ENCODE measurements around the gene LRGUK.
"Not testable (repeated sequence)": the region's sequence is repeated elsewhere in the genome, so short reads cannot be mapped to it uniquely, and the experiment has no call there.

LRGUK gene

GRCh38 chr7:134189559-134189958, 62.4 kb downstream of the LRGUK start:
- no peak for DNase-seq

- DNase-seq, result no peak
These were observed 64.7 kb downstream of the LRGUK start for GRCh38 chr7:134191876-134192275.

- DNase-seq, result no peak
These were observed 66.1 kb downstream of the LRGUK start for GRCh38 chr7:134193240-134193639.

GRCh38 chr7:134195252-134195651, 68.1 kb downstream of the LRGUK start:
- no peak for DNase-seq

- DNase-seq, result no peak
These were observed 69.3 kb downstream of the LRGUK start for GRCh38 chr7:134196439-134196838.

GRCh38 chr7:134197345-134197744, 70.2 kb downstream of the LRGUK start:
- no peak for DNase-seq

GRCh38 chr7:134200970-134201369, 73.8 kb downstream of the LRGUK start:
- DNase-seq, result no peak

- DNase-seq, result no peak
These were observed 74.6 kb downstream of the LRGUK start for GRCh38 chr7:134201569-134202261.

GRCh38 chr7:134203186-134203889, 76.2 kb downstream of the LRGUK start:
- no peak for DNase-seq

- DNase-seq, result no peak
These were observed 82.3 kb downstream of the LRGUK start for GRCh38 chr7:134209322-134210015.

GRCh38 chr7:134210227-134210626, 83.1 kb downstream of the LRGUK start:
- no peak for DNase-seq

- no peak for DNase-seq
These were observed 84.0 kb downstream of the LRGUK start for GRCh38 chr7:134210976-134211663.

GRCh38 chr7:134211817-134212216, 84.7 kb downstream of the LRGUK start:
- DNase-seq, result no peak

- no peak for DNase-seq
These were observed 85.7 kb downstream of the LRGUK start for GRCh38 chr7:134212576-134213546.

- no peak for DNase-seq
These were observed 93.1 kb downstream of the LRGUK start for GRCh38 chr7:134220236-134220635.

GRCh38 chr7:134231296-134231695, 104.2 kb downstream of the LRGUK start:
- not testable (repeated sequence) for DNase-seq

GRCh38 chr7:134234216-134234615, 107.1 kb downstream of the LRGUK start:
- DNase-seq, result no peak

- no peak for DNase-seq
These were observed 118.1 kb downstream of the LRGUK start for GRCh38 chr7:134245253-134245652.

- no peak for DNase-seq
These were observed 119.2 kb downstream of the LRGUK start for GRCh38 chr7:134246347-134246746.

GRCh38 chr7:134246761-134247160, 119.6 kb downstream of the LRGUK start:
- no peak for DNase-seq

GRCh38 chr7:134248196-134248595, 121.1 kb downstream of the LRGUK start:
- no peak for DNase-seq

GRCh38 chr7:134254311-134254710, 127.2 kb downstream of the LRGUK start:
- no peak for DNase-seq
